ENCODE results near the gene PYDC1.

Gene PYDC1

GRCh38 chr16:31253642-31254045 is 36.7 kb upstream of the PYDC1 start:
- no peak overlapping the region for H3K4me2 ChIP-seq (ENCODE audit: insufficient read depth, low read length)
- no peaks in the 10 kb centered on the region for H3K36me3 ChIP-seq (ENCODE audit: insufficient read depth, low read length)
- no peaks in the 10 kb centered on the region for H3K79me2 ChIP-seq (ENCODE audit: insufficient read depth, low read length)
- peaks cover 7% of the 10 kb centered on the region for H3K27me3 ChIP-seq (ENCODE audit: insufficient read depth, low read length, poor library complexity)
- no peaks in the 10 kb centered on the region for H3K4me1 ChIP-seq (ENCODE audit: insufficient read depth, low read length)
- H2AFZ ChIP-seq (ENCODE audit: low read depth, low read length): no peak overlapping the region
- H3K27ac ChIP-seq (ENCODE audit: low read length): no peak overlapping the region
- DNase-seq: no peak
- no peak overlapping the region for H3K9ac ChIP-seq (ENCODE audit: low read depth, low read length)
- H3K4me3 ChIP-seq (ENCODE audit: low read depth in 1 of 2, low read length in 2 of 2): no peak overlapping the region
- H3K9me3 ChIP-seq (ENCODE audit: insufficient read depth, low read length, severe bottlenecking): no peaks in the 10 kb centered on the region
- no peaks in the 10 kb centered on the region for H4K20me1 ChIP-seq (ENCODE audit: insufficient read depth, low read length)
- no peak for ATAC-seq (ENCODE audit: insufficient read depth, low read depth)
- TF ChIP-seq CTCF (IDR thresholded peaks at IDR 0.05; ENCODE audit: borderline replicate concordance, extremely low read depth, low read length, poor library complexity, severe bottlenecking) (no peak), EZH2 (IDR thresholded peaks at IDR 0.05; ENCODE audit: borderline replicate concordance, low read depth, low read length, severe bottlenecking) (no peak)

- Histone ChIP-seq H2AFZ (ENCODE audit: low read depth, low read length) (no peak overlapping the region), H3K4me1 (ENCODE audit: insufficient read depth, low read length) (no peaks in the 10 kb centered on the region), H3K36me3 (ENCODE audit: insufficient read depth, low read length) (no peaks in the 10 kb centered on the region), H3K9ac (ENCODE audit: low read depth, low read length) (no peak overlapping the region), H3K4me2 (ENCODE audit: insufficient read depth, low read length) (no peak overlapping the region), H3K9me3 (ENCODE audit: insufficient read depth, low read length, severe bottlenecking) (no peaks in the 10 kb centered on the region), H3K79me2 (ENCODE audit: insufficient read depth, low read length) (no peaks in the 10 kb centered on the region), H4K20me1 (ENCODE audit: insufficient read depth, low read length) (no peaks in the 10 kb centered on the region), H3K27me3 (ENCODE audit: insufficient read depth, low read length, poor library complexity) (peaks cover 7% of the 10 kb centered on the region), H3K27ac (ENCODE audit: low read length) (no peak overlapping the region), H3K4me3 (ENCODE audit: low read depth in 1 of 2, low read length in 2 of 2) (no peak overlapping the region)
- ATAC-seq (ENCODE audit: insufficient read depth, low read depth) (no peak), DNase-seq (no peak)
- TF ChIP-seq EZH2 (IDR thresholded peaks at IDR 0.05; ENCODE audit: borderline replicate concordance, low read depth, low read length, severe bottlenecking) (no peak), CTCF (IDR thresholded peaks at IDR 0.05; ENCODE audit: borderline replicate concordance, extremely low read depth, low read length, poor library complexity, severe bottlenecking) (no peak)
Measured at GRCh38 chr16:31251435-31251834, 34.5 kb upstream of the PYDC1 start.

GRCh38 chr16:31250782-31251384 is 33.9 kb upstream of the PYDC1 start:
- peaks cover 7% of the 10 kb centered on the region for H3K27me3 ChIP-seq (ENCODE audit: insufficient read depth, low read length, poor library complexity)
- no peak overlapping the region for H2AFZ ChIP-seq (ENCODE audit: low read depth, low read length)
- no peak for DNase-seq
- H3K4me3 ChIP-seq (ENCODE audit: low read depth in 1 of 2, low read length in 2 of 2): no peak overlapping the region
- no peaks in the 10 kb centered on the region for H3K36me3 ChIP-seq (ENCODE audit: insufficient read depth, low read length)
- no peak for TF ChIP-seq EZH2 (IDR thresholded peaks at IDR 0.05; ENCODE audit: borderline replicate concordance, low read depth, low read length, severe bottlenecking)
- TF ChIP-seq CTCF (IDR thresholded peaks at IDR 0.05; ENCODE audit: borderline replicate concordance, extremely low read depth, low read length, poor library complexity, severe bottlenecking): no peak
- no peaks in the 10 kb centered on the region for H3K4me1 ChIP-seq (ENCODE audit: insufficient read depth, low read length)
- ATAC-seq (ENCODE audit: insufficient read depth, low read depth): no peak
- H3K27ac ChIP-seq (ENCODE audit: low read length): no peak overlapping the region
- H3K79me2 ChIP-seq (ENCODE audit: insufficient read depth, low read length): no peaks in the 10 kb centered on the region
- no peaks in the 10 kb centered on the region for H4K20me1 ChIP-seq (ENCODE audit: insufficient read depth, low read length)
- no peak overlapping the region for H3K4me2 ChIP-seq (ENCODE audit: insufficient read depth, low read length)
- H3K9ac ChIP-seq (ENCODE audit: low read depth, low read length): no peak overlapping the region
- no peaks in the 10 kb centered on the region for H3K9me3 ChIP-seq (ENCODE audit: insufficient read depth, low read length, severe bottlenecking)

All from DND-41 (cell line).